GM12801 (cell line): Measurements from ENCODE around the gene NT5C3A.

Source experiments
- TF ChIP-seq, protein P1 (sequence below): IDR thresholded peaks from one replicate; pipeline ENCODE4 v1.5.1; 2011; ENCODE audit warnings: control low read depth; ENCODE audit not compliant: insufficient read length; ENCODE audit errors: extremely low read depth

Gene NT5C3A

DNA sequence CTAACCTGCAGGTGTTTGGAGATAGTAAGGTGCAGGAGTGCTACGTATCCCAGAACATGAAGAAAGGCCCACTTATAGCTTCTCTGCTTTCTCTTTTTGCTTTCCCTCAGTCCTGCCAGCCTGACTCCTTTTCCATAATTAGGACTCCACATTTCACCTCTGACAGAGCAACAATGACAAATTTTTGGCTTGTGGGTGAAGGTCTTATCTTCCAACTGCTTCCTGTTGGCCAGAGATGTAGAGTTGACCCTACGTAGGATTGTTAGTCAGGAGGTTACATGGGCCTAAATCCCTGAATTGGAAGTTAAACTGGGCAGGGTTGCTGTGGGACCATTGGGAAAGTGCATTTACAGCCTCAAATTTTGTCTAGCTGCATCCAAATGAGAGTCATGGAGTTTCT lies 25.3 kb upstream of the NT5C3A start:
- TF ChIP-seq, protein P1, sequence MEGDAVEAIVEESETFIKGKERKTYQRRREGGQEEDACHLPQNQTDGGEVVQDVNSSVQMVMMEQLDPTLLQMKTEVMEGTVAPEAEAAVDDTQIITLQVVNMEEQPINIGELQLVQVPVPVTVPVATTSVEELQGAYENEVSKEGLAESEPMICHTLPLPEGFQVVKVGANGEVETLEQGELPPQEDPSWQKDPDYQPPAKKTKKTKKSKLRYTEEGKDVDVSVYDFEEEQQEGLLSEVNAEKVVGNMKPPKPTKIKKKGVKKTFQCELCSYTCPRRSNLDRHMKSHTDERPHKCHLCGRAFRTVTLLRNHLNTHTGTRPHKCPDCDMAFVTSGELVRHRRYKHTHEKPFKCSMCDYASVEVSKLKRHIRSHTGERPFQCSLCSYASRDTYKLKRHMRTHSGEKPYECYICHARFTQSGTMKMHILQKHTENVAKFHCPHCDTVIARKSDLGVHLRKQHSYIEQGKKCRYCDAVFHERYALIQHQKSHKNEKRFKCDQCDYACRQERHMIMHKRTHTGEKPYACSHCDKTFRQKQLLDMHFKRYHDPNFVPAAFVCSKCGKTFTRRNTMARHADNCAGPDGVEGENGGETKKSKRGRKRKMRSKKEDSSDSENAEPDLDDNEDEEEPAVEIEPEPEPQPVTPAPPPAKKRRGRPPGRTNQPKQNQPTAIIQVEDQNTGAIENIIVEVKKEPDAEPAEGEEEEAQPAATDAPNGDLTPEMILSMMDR: no peak

DNA sequence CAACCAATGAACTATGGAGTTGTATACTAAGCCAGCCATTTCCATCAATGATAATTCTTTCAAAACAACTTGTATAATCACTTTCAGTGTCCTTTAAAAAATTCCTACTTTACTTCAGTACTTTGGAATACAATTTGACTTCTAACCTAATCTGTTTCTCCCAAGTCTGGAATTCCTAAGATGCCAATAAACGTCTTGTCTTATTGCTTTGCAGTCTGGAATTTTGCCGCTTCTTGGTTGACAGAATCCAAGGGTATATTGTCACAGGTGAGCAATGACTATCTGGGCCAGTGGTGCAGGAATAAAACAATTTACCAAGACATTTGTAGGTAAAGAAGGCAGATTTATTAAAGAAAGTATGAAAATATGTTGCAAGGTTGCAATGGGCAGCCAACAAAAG lies 24.8 kb upstream of the NT5C3A start:
- TF ChIP-seq, protein P1: no peak

DNA sequence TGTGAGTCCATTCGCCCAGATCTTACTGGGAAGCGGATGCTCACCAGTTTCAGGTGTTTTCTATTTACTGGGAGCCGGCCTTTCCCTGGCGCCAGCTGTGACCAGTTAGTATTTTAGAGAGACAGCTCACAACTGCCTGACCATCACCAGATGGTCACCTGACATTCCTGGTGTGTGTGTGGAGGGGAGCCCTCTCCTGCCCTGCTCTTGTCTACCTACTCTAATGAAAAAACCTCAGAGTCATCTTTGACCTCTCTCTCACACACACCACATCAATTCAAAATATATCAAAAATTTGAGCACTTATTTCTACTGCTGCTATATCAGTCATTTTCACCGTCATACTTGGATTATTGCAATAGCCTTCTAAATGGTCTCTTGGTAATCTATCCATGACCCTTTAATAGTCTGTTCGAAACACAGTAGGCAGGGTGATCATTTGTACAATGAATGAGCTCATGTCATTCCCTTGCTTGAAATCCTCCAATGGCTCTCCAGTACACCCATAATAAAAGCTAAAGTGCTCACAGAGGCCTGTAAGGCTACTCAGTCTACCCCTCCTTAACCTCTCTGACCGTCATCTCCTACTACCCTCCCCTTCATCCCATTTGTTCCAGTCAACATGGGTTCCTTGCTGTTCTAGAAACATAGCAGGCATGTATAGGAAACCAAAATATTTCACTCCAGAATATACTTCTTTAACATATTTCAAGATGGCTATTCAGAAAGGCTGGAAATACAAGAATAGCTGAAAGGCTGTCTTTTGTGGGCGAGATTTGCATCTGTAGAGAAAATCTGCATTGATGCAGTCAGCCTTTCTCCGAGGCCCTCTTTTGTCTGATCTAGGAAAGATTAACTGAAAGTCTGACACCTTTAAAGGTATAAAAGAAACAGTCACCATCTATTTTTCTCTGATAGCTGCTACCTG lies 17.5 kb upstream of the NT5C3A start:
- TF ChIP-seq, protein P1: no peak

DNA sequence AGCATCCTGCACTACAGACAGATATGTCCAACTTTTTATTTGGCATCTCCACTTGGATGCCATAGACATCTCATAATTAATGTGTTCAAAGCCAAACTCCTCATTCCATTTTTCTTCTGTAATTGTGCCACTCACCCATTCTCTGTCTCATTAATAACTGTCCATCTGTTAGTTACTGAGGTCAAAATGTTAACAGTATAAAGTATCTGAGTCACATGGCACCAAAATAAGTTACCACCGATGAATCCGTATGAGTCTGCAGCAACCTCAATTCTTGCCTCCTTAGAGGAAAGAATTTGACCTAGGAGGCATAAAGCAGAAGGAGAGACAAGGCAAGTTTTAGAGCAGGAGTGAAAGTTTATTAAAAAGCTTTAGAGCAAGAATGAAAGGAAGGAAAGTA lies 16.5 kb upstream of the NT5C3A start:
- TF ChIP-seq, protein P1: no peak

DNA sequence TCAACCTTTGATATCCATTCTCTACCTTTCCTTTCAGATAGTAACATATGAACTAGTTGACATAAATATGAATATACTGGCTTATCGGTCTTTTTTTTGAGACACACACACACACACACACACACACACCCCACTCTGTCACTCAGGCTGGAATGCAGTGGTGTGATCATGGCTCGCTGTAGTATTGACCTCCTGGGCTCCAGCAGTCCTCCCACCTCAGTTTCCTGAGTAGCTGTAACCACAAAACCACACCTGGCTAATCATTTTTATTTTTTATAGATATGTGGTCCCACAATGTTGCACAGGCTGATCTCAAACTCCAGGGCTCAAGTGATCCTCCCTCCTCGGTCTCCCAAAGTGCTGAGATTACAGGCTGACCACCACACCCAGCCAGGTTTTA lies 14.2 kb upstream of the NT5C3A start:
- TF ChIP-seq, protein P1: no peak

DNA sequence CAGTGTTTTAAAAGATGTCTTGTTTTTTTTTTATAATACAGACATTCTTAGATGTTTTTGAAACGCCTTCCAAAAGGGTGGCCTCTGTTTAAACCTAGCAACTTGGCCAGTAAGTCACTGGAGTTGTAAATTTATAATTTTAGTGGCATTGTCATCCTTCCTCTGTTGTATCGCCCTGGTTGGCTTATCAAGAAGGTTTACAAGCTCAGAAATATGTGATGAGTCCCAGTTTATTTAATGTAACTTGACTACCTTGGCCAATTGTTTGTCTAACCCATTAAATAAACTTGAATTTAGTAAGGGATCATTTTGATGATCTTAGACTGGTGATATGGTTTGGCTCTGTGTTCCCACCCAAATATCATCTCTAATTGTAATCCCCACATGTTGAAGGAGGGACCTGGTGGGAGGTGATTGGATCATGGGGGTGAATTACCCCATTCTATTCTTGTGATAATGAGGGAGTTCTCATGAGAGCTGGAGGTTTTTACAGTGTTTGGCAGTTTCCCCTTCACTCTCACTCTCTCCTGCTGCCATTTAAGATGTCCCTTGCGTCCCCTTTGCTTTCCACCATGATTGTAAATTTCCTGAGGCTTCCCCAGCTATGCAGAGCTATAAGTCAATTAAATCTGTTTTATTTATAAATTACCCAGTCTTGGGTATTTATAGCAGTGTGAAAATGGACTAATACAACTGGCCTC lies 13.4 kb upstream of the NT5C3A start:
- TF ChIP-seq, protein P1: no peak

DNA sequence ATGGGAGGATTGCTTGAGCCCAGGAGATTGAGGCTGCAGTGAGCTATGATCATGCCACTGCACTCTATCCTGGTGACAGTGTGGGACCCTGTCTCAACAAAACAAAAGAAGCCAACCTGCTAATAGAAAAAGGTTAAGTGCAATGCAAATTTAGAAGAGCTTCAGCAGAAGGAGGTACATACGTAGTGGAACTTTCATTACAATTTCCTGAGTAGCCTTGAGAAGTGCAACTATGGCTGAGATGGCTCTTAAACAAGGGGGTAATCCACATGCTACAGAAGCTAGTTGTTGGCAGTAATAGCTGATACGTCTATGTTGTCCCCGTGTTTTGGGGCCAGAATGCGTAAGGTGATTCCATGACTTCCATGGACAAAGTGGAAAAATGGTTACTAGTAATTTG lies 10.7 kb upstream of the NT5C3A start:
- TF ChIP-seq, protein P1: no peak
